Measurements from ENCODE around the gene CALCB. TPM values are rescaled to one million over a fixed set of nuclear protein-coding genes. Genes with fewer than 3 reads are reported as not detected.

The CALCB gene
- total RNA-seq, 1 donor from 2014 or later, result not detected

DNA sequence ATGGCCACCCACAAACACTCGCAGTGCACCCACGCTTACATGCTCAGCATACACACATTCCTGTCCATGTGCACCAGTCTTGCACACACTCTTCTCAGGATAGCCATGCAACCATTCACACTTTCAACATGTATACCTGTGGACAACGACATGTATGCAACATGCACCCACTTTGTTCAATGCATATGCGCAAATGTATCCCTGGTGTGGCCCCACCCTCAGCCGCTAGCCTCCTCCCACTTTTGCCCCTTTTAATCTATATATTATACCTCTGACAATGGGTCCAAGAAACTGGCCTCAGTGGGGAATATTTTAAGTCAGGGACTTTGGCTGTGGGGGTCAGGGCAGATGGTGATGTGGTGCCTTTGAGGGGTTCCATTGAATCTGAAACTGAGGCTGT, 42.3 kb downstream of the CALCB start:
- H3K4me3 ChIP-seq, result no peak overlapping the region
- TF ChIP-seq, protein P1, sequence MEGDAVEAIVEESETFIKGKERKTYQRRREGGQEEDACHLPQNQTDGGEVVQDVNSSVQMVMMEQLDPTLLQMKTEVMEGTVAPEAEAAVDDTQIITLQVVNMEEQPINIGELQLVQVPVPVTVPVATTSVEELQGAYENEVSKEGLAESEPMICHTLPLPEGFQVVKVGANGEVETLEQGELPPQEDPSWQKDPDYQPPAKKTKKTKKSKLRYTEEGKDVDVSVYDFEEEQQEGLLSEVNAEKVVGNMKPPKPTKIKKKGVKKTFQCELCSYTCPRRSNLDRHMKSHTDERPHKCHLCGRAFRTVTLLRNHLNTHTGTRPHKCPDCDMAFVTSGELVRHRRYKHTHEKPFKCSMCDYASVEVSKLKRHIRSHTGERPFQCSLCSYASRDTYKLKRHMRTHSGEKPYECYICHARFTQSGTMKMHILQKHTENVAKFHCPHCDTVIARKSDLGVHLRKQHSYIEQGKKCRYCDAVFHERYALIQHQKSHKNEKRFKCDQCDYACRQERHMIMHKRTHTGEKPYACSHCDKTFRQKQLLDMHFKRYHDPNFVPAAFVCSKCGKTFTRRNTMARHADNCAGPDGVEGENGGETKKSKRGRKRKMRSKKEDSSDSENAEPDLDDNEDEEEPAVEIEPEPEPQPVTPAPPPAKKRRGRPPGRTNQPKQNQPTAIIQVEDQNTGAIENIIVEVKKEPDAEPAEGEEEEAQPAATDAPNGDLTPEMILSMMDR (IDR thresholded peaks at IDR 0.05), result no peak
- no peaks in the 10 kb centered on the region for H3K36me3 ChIP-seq
- DNase-seq (ENCODE audit: low spot score in 2 of 2), result no peak
- H3K4me1 ChIP-seq, result peaks cover 0 to 8% of the 10 kb centered on the region in 2 donors
- intact Hi-C loops (cut with DNase I), result no loop called here
- H3K9me3 ChIP-seq, result no peaks in the 10 kb centered on the region
- no peak overlapping the region for H3K27ac ChIP-seq
- no peaks in the 10 kb centered on the region for H3K27me3 ChIP-seq

DNA sequence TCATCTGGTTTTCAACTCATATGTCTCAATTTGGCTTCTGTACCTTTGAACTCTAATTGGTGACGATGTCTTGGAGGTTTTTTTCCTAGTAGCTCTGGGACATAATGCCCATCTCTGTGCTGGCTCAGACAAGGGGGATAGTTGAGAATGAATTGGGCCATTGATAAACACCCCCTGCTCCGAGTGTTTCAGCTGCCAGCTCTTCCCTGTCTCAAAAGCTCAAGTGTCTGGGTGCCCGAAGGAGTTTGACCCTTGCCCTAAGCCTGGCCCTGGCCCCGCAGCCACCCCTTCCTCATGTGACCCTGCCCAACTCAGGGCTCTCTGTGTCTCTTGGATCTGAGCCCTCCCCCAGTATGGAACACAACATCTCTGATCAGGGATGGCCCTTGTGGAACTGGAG, 44.4 kb downstream of the CALCB start:
- Histone ChIP-seq H3K9me3 (no peaks in the 10 kb centered on the region), H3K36me3 (no peaks in the 10 kb centered on the region), H3K27ac (no peak overlapping the region), H3K4me3 (no peak overlapping the region), H3K27me3 (no peaks in the 10 kb centered on the region), H3K4me1 (peaks cover 0 to 8% of the 10 kb centered on the region in 2 donors)
- TF ChIP-seq, protein P1 (IDR thresholded peaks at IDR 0.05), result no peak
- no peak for DNase-seq (ENCODE audit: low spot score in 2 of 2)
- intact Hi-C loops (cut with DNase I), result no loop called here

DNA sequence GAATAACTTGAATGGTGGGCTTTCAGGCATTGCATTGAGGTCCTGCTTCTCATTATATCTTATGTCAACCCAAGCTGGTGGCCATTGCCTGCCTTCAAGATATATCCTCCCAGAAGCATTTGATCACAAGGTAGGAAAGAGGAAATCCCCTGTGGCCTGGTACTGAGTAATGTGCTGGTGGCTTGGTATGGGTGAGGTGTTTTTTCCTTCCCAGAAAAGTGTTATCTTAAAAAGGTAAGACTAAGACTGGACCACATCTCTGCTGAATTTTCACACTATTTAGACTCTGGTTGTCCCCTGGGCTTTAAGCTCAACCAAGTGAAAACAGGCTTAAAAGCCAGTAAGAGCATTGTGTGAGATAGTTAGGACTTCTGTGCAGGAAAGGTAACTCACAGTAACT, 45.0 kb downstream of the CALCB start:
- H3K4me3 ChIP-seq, result no peak overlapping the region
- no peaks in the 10 kb centered on the region for H3K36me3 ChIP-seq
- intact Hi-C loops (cut with DNase I), result no loop called here
- TF ChIP-seq, protein P1 (IDR thresholded peaks at IDR 0.05), result no peak
- H3K27ac ChIP-seq, result no peak overlapping the region
- H3K27me3 ChIP-seq, result no peaks in the 10 kb centered on the region
- no peaks in the 10 kb centered on the region for H3K9me3 ChIP-seq
- DNase-seq (ENCODE audit: low spot score in 2 of 2), result no peak
- H3K4me1 ChIP-seq, result peaks cover 0 to 8% of the 10 kb centered on the region in 2 donors

DNA sequence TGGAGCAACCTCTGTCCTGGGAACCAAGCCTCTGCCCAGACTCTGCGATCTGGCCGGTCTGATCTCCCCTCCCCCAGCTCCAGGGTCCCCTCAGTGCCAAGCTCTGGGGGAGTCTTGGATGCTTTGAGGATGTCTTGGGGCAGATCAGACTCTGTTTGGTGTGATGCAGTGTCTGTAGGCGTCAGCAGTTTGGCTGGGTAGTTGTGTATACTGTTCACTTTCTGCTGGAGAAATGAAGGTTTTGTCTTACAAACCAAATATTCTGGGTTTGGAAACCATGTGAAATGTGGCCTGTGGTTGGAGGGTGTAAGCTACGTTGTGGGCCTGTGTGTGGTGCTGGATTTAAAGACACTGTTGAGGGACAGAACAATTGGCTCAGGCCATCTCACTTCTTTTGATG, 46.0 kb downstream of the CALCB start:
- Histone ChIP-seq H3K27me3 (no peaks in the 10 kb centered on the region), H3K27ac (no peak overlapping the region), H3K4me3 (no peak overlapping the region), H3K9me3 (no peaks in the 10 kb centered on the region), H3K4me1 (peaks cover 0 to 8% of the 10 kb centered on the region in 2 donors), H3K36me3 (no peaks in the 10 kb centered on the region)
- TF ChIP-seq, protein P1 (IDR thresholded peaks at IDR 0.05), result no peak
- intact Hi-C loops (cut with DNase I), result no loop called here
- no peak for DNase-seq (ENCODE audit: low spot score in 2 of 2)

DNA sequence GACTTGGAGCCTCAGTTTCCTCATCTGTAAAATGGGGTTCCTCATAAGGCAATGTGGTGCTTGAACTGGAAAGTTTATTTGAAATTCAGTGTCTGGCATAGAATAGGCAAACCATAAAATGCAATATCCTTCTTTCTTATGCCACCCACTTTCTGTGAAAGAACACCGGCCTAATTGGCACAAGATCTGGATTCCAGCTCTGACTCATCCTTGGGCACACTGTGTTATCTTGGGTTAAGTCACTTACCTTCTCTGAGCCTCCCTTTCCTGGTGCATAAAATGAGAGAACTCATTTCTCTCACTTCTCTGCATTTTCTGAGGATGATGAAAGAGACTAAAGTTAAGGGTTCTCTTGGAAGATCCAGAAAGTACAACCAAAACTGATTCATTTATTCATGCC, 46.4 kb downstream of the CALCB start:
- Histone ChIP-seq H3K27me3 (no peaks in the 10 kb centered on the region), H3K4me3 (no peak overlapping the region), H3K4me1 (peaks cover 0 to 4% of the 10 kb centered on the region in 2 donors), H3K9me3 (no peaks in the 10 kb centered on the region), H3K36me3 (no peaks in the 10 kb centered on the region), H3K27ac (no peak overlapping the region)
- no peak for DNase-seq (ENCODE audit: low spot score in 2 of 2)
- intact Hi-C loops (cut with DNase I), result no loop called here
- TF ChIP-seq, protein P1 (IDR thresholded peaks at IDR 0.05), result no peak

DNA sequence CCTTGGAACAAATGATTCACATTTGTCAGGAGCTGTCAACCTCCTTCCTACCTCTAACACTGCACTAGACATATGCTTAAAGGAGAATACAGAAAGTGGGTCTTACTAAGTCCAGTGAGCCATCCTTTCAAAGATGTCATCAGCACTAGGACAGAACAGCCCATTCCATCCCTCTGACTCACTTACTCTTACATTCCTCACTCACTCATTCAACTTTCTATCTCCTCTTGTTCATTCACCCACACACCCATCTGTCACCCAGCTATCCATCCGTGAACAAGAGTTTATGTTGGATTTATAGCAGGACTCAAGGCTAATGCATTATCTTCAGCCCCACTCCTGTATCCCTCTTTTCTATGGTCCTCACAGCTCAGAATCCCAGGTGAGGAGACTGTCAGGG, 50.5 kb downstream of the CALCB start:
- Histone ChIP-seq H3K27me3 (no peaks in the 10 kb centered on the region), H3K27ac (no peak overlapping the region), H3K36me3 (no peaks in the 10 kb centered on the region), H3K4me1 (peaks cover 0 to 3% of the 10 kb centered on the region in 2 donors), H3K9me3 (no peaks in the 10 kb centered on the region), H3K4me3 (no peak overlapping the region)
- no peak for DNase-seq (ENCODE audit: low spot score in 2 of 2)
- intact Hi-C loops (cut with DNase I), result no loop called here
- TF ChIP-seq, protein P1 (IDR thresholded peaks at IDR 0.05), result no peak

Measured in ascending aorta (tissue), 2 donors.